Measurements from ENCODE around the gene CSAG1.
"Not testable (repeated sequence)": the region's sequence is repeated elsewhere in the genome, so short reads cannot be mapped to it uniquely, and the experiment has no call there.

Gene CSAG1

GRCh38 chrX:152681012-152681411, 52.5 kb downstream of the CSAG1 start:
- not testable (repeated sequence) for H3K27me3 Mint-ChIP-seq (ENCODE audit: low read depth, poor library complexity); H3K4me3 Mint-ChIP-seq; H3K36me3 Mint-ChIP-seq (ENCODE audit: low read depth); DNase-seq; H3K27ac Mint-ChIP-seq; H3K4me1 Mint-ChIP-seq
- H3K9me3 Mint-ChIP-seq = peaks cover 24% of the 10 kb centered on the region
